Ovary (tissue), 9 donors: ENCODE data around the gene ADGRV1. TPM values are rescaled to one million over a fixed set of nuclear protein-coding genes. Genes with fewer than 3 reads are reported as not detected.
A peak's percentile ranks its signal among the peaks of the same experiment; 100 is the strongest.

Experiments
- DNase-seq, 5 donors: peaks; one replicate each; pipeline ENCODE4 v3.0.0-alpha.2; 2019 to 2020
- H3K27ac ChIP-seq, 2 donors: fragments of 200-600 bp; one replicate each; pipeline versions ENCODE4 v1.5.1 to v1.8.0; 2019 to 2022
- H3K27me3 ChIP-seq: fragments of 200-600 bp; one replicate; pipeline ENCODE4 v1.8.0; 2022
- H3K36me3 ChIP-seq: fragments of 200-600 bp; sonication (generic); one replicate; pipeline ENCODE4 v1.5.1; 2019
- H3K4me1 ChIP-seq: one replicate; pipeline ENCODE4 v1.8.1; 2013; ENCODE audit warnings: mild to moderate bottlenecking, moderate library complexity; ENCODE audit not compliant: insufficient read depth
- H3K4me3 ChIP-seq: fragments of 200-600 bp; sonication (generic); one replicate; pipeline ENCODE4 v1.5.1; 2017
- H3K9me3 ChIP-seq, 2 donors: fragments of 200-600 bp in 1 of 2; sonication (generic) in 1 of 2; one replicate each; pipeline versions ENCODE4 v1.5.1 to v1.8.1; 2013 to 2019; ENCODE audit warnings: mild to moderate bottlenecking in 1 of 2, moderate library complexity in 1 of 2
- CTCF ChIP-seq, 3 donors: fragments of 450-650 bp in 2 of 3; fragments of 200-600 bp in 1 of 3; IDR thresholded peaks; one replicate each; pipeline versions ENCODE4 v1.5.1 to v1.8.0; 2016 to 2022; ENCODE audit warnings: antibody characterized with exemption in 3 of 3, mild to moderate bottlenecking in 1 of 3
- EP300 ChIP-seq: sonication (generic); formaldehyde crosslinking; IDR thresholded peaks from one replicate; pipeline ENCODE4 v1.6.1; 2017; ENCODE audit warnings: antibody characterized with exemption
- POLR2A ChIP-seq: fragments of 450-650 bp; IDR thresholded peaks from one replicate; pipeline ENCODE4 v1.6.1; 2017; ENCODE audit warnings: antibody characterized with exemption, mild to moderate bottlenecking, moderate library complexity
- WGBS, 3 donors: extraction: QIAGEN DNeasy Blood & Tissue Kit in 1 of 3; methylation state at CpG; one replicate each; pipeline versions ENCODE4 v1.1.5 to v1.1.7; 2013 to 2017; 5-methylcytosine and 5-hydroxymethylcytosine counted together
- intact Hi-C, 4 donors: fragments of 100-400 bp; cut with DNase I; formaldehyde crosslinking; loops; one replicate each; pipeline versions ENCODE4 v1.11.0 to v1.15.1; 2022 to 2023
- polyA plus RNA-seq, 2 donors: library from polyadenylated mRNA; stranded (reverse); fragments of 200-250 nt in 1 of 2; fragments of 350-450 nt in 1 of 2; fragmentation: Illumina TruSeq in 1 of 2; extraction: RNeasy Lipid Tissue Mini Kit (QIAGEN cat#74804) in 1 of 2; gene quantifications; one replicate each; pipeline ENCODE4 v1.2.3, GENCODE V29; 2013 to 2014
- total RNA-seq, 7 donors: library from RNA; depleted of rRNA in 2 of 7; stranded (reverse); fragments of >200 nt in 2 of 7; fragmentation: NEBNext Ultra II Directional in 3 of 7; extraction: Animal tissue kit (Norgen Biotek cat#: 25700) in 3 of 7; gene quantifications; one replicate each; pipeline versions ENCODE4 v1.1.0 to v1.2.4, GENCODE V29; 2016 to 2023
- donor health status: DM: no; HTN: no; CAD: no; lungs with moderate emphysema.
- donor health status: DM: no; HTN: no; CAD: no.
- donor health status: Bipolar disorder and iron deficiency.
- donor health status: DM: yes; HTN: yes; CAD: no.
- donor health status: DM: no; HTN: no; CAD: no.
- donor health status: DM: yes; HTN: yes; CAD: no.

Gene ADGRV1
- total and polyA plus RNA-seq, 9 donors: 0.21 to 2.7 (median 1.1) TPM

- Histone ChIP-seq H3K4me3 (no peak overlapping the region), H3K9me3 (no peaks in the 10 kb centered on the region), H3K36me3 (no peaks in the 10 kb centered on the region), H3K27ac (no peak overlapping the region), H3K4me1 (no peaks in the 10 kb centered on the region), H3K27me3 (no peaks in the 10 kb centered on the region)
- DNase-seq: no peak
- TF ChIP-seq CTCF (IDR thresholded peaks at IDR 0.05) (no peak), POLR2A (no peak), EP300 (no peak)
- intact Hi-C loops: no loop called here
- WGBS, 3 donors: 95 to 97% (median 97%) methylated on average over 2 of the region's 2 CpGs
These were observed 648.1 kb downstream of the ADGRV1 start for GRCh38 chr5:91206734-91207133.

- WGBS, 3 donors: 90 to 94% (median 92%) methylated on average over 3 of the region's 3 CpGs
- Histone ChIP-seq H3K27me3 (no peaks in the 10 kb centered on the region), H3K4me3 (no peak overlapping the region), H3K9me3 (no peaks in the 10 kb centered on the region), H3K27ac (no peak overlapping the region), H3K4me1 (peaks cover 1% of the 10 kb centered on the region), H3K36me3 (no peaks in the 10 kb centered on the region)
- no peak for DNase-seq
- intact Hi-C loops: no loop called here
- TF ChIP-seq EP300: no peak
- TF ChIP-seq POLR2A: no peak
- TF ChIP-seq CTCF (IDR thresholded peaks at IDR 0.05): no peak
These were observed 648.7 kb downstream of the ADGRV1 start for GRCh38 chr5:91207248-91207647.

- Histone ChIP-seq H3K9me3 (no peaks in the 10 kb centered on the region), H3K4me3 (no peak overlapping the region), H3K4me1 (peaks cover 3% of the 10 kb centered on the region), H3K27me3 (no peaks in the 10 kb centered on the region), H3K36me3 (no peaks in the 10 kb centered on the region), H3K27ac (peak overlapping the region in 1 of 2 donors; percentile 21)
- DNase-seq: no peak
- 15 to 17% (median 17%) methylated on average over 6 of the region's 6 CpGs for WGBS, 3 donors
- intact Hi-C loops: no loop called here
- no peak for TF ChIP-seq POLR2A
- no peak for TF ChIP-seq EP300
These were observed 653.6 kb downstream of the ADGRV1 start for GRCh38 chr5:91211997-91212713.

- no peak for TF ChIP-seq EP300
- TF ChIP-seq POLR2A: no peak
- TF ChIP-seq CTCF (IDR thresholded peaks at IDR 0.05): no peak
- no peaks in the 10 kb centered on the region for H3K9me3 ChIP-seq
- no peaks in the 10 kb centered on the region for H3K27me3 ChIP-seq
- peaks cover 3% of the 10 kb centered on the region for H3K4me1 ChIP-seq
- intact Hi-C loops: no loop called here
- WGBS, 3 donors: 4 to 16% (median 15%) methylated on average over 1 of the region's 1 CpG
- H3K27ac ChIP-seq: peak overlapping the region in 1 of 2 donors; percentile 21
- H3K4me3 ChIP-seq: no peak overlapping the region
- H3K36me3 ChIP-seq: no peaks in the 10 kb centered on the region
- DNase-seq: peak in 2 of 5 donors; percentile 15 to 34
These were observed 654.1 kb downstream of the ADGRV1 start for GRCh38 chr5:91212714-91213092.

Other genes starting within 250 kb of the ADGRV1 start
- gene CETN3, start 149.0 kb upstream of the ADGRV1 start, total RNA-seq: 10 to 100 TPM in 6 of 7 donors, 1 to 10 TPM in 1; 9.2 to 36.9 (median 21.2) TPM
- gene CETN3, start 149.0 kb upstream of the ADGRV1 start, polyA plus RNA-seq: 10 to 100 TPM; 28.6 to 34.7 TPM
- gene MBLAC2, start 84.0 kb upstream of the ADGRV1 start, total RNA-seq: 10 to 100 TPM in 5 of 7 donors, 1 to 10 TPM in 2; 4.7 to 13.1 (median 10.5) TPM
- 1 to 10 TPM; 6.2 to 8.4 TPM for gene MBLAC2, start 84.0 kb upstream of the ADGRV1 start, polyA plus RNA-seq
- 1 to 10 TPM in 6 of 7 donors, under 1 TPM in 1; 0.92 to 4.2 (median 1.8) TPM for gene POLR3G, start 83.9 kb upstream of the ADGRV1 start, total RNA-seq
- gene POLR3G, start 83.9 kb upstream of the ADGRV1 start, polyA plus RNA-seq: 1 to 10 TPM in 1 of 2 donors, under 1 TPM in 1; 0.79 to 1.8 TPM
- gene LYSMD3, start 29.2 kb upstream of the ADGRV1 start, total RNA-seq: 10 to 100 TPM; 19.0 to 26.8 (median 23.8) TPM
- gene LYSMD3, start 29.2 kb upstream of the ADGRV1 start, polyA plus RNA-seq: 10 to 100 TPM; 10.7 to 13.3 TPM